ENCODE results near the gene TTLL8. TPM values are rescaled to one million over a fixed set of nuclear protein-coding genes. Genes with fewer than 3 reads are reported as not detected.

The TTLL8 gene
- total RNA-seq, 1 experiment from 2014 or later: not detected

- peaks cover 5% of the 10 kb centered on the region for H3F3A ChIP-seq (ENCODE audit: low read length, unreplicated experiment)
- no peaks in the 10 kb centered on the region for H3K79me2 ChIP-seq (ENCODE audit: low read length)
- no peaks in the 10 kb centered on the region for H3K36me3 ChIP-seq (ENCODE audit: low read depth, low read length)
- H3K9me2 ChIP-seq (replicated peaks; ENCODE audit: low read length): no peaks in the 10 kb centered on the region
- no peaks in the 10 kb centered on the region for H4K20me1 ChIP-seq (ENCODE audit: low read length)
- intact Hi-C loops (cut with micrococcal nuclease): loop anchor here (10.0 kb wide), 1 partner anchor 59 kb away; no protein-coding TSS in a partner anchor
- peaks cover 4% of the 10 kb centered on the region; the same call in 1 of the 2 replicates for H3K4me1 ChIP-seq (ENCODE audit: insufficient read depth, low read length)
- DNase-seq (no peak), ATAC-seq (no peak)
- no peak overlapping the region for H3K4me2 ChIP-seq (ENCODE audit: low read length)
- ChIA-PET POLR2A (ENCODE audit: unreplicated experiment) (no interaction called here), CTCF (no interaction called here)
- H3K27me3 ChIP-seq (ENCODE audit: low read length): no peaks in the 10 kb centered on the region
- no peak overlapping the region for H3K4me3 ChIP-seq (ENCODE audit: low read length)
- BruUV-seq (replicated peaks): no TSS peak
- no peaks in the 10 kb centered on the region for H3K9me3 ChIP-seq (ENCODE audit: low read length)
- H2AFZ ChIP-seq (ENCODE audit: low read length): no peak overlapping the region
- TF ChIP-seq EZH2 (IDR thresholded peaks at IDR 0.05; ENCODE audit: low read length, unreplicated experiment) (no peak), CTCF (conservative IDR thresholded peaks at IDR 0.05; ENCODE audit: low read depth, low read length) (no peak), EZH2phosphoT487 (IDR thresholded peaks at IDR 0.05; ENCODE audit: borderline replicate concordance, low read length) (no peak)
- no peak overlapping the region for H3K9ac ChIP-seq (ENCODE audit: low read length)
- no peak overlapping the region for H3K27ac ChIP-seq (ENCODE audit: low read length)
These were observed 82.3 kb downstream of the TTLL8 start for GRCh38 chr22:49975543-49976389.

GRCh38 chr22:49973018-49973961, 84.8 kb downstream of the TTLL8 start:
- H3K4me1 ChIP-seq (ENCODE audit: insufficient read depth, low read length): peaks cover 11% of the 10 kb centered on the region

More at GRCh38 chr22:49973018-49973961, 84.8 kb downstream of the TTLL8 start:
- no peaks in the 10 kb centered on the region for H3K9me3 ChIP-seq (ENCODE audit: low read length)
- H3K27ac ChIP-seq (ENCODE audit: low read length): no peak overlapping the region
- ChIA-PET CTCF (no interaction called here), POLR2A (ENCODE audit: unreplicated experiment) (no interaction called here)
- H3K36me3 ChIP-seq (ENCODE audit: low read depth, low read length): no peaks in the 10 kb centered on the region
- no peak overlapping the region for H3K4me3 ChIP-seq (ENCODE audit: low read length)
- DNase-seq (no peak), ATAC-seq (no peak)
- intact Hi-C loops (cut with micrococcal nuclease): loop anchor here (10.0 kb wide), 1 partner anchor 62 kb away; no protein-coding TSS in a partner anchor
- H3F3A ChIP-seq (ENCODE audit: low read length, unreplicated experiment): peaks cover 5% of the 10 kb centered on the region
- H3K4me2 ChIP-seq (ENCODE audit: low read length): no peak overlapping the region
- no peak overlapping the region for H3K9ac ChIP-seq (ENCODE audit: low read length)
- no TSS peak for BruUV-seq (replicated peaks)
- no peak for TF ChIP-seq CTCF (conservative IDR thresholded peaks at IDR 0.05; ENCODE audit: low read depth, low read length)
- TF ChIP-seq EZH2phosphoT487 (IDR thresholded peaks at IDR 0.05; ENCODE audit: borderline replicate concordance, low read length): no peak
- no peak for TF ChIP-seq EZH2 (IDR thresholded peaks at IDR 0.05; ENCODE audit: low read length, unreplicated experiment)
- H3K79me2 ChIP-seq (ENCODE audit: low read length): no peaks in the 10 kb centered on the region
- no peaks in the 10 kb centered on the region for H3K9me2 ChIP-seq (replicated peaks; ENCODE audit: low read length)
- no peak overlapping the region for H2AFZ ChIP-seq (ENCODE audit: low read length)
- H3K27me3 ChIP-seq (ENCODE audit: low read length): no peaks in the 10 kb centered on the region
- no peaks in the 10 kb centered on the region for H4K20me1 ChIP-seq (ENCODE audit: low read length)

Measured in PC-3 (cell line).